NCI-H2196 treated with DMSO at 0.1 percent for 48 hours (cell line): ENCODE data around the gene RMI1.
A peak's percentile ranks its signal among the peaks of the same experiment; 100 is the strongest.

ENCODE experiments used
- DNase-seq: peaks from one replicate; lab custom pipeline; 2025; ENCODE audit not compliant: unreplicated experiment; lab: John Stamatoyannopoulos, UW

RMI1 gene

DNA sequence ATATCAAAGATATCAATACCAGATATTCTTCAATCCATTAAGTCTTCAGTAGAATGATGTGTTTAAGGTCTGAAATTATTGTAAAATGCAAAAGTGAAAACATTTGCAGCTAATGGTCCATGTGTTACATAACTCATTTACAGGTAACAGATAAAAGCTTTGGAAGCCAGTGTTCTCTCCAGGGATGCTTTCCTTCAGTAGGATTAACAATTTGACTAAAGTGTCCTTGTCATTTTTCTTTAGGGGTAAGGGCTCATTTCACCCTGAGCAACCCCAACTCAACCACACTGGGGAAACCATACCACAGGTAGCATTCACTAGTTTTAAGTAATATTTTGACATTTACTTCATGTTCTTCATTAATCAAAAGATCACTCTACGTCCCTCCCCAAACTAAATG is 13.5 kb upstream of the RMI1 start:
- no peak for DNase-seq

DNA sequence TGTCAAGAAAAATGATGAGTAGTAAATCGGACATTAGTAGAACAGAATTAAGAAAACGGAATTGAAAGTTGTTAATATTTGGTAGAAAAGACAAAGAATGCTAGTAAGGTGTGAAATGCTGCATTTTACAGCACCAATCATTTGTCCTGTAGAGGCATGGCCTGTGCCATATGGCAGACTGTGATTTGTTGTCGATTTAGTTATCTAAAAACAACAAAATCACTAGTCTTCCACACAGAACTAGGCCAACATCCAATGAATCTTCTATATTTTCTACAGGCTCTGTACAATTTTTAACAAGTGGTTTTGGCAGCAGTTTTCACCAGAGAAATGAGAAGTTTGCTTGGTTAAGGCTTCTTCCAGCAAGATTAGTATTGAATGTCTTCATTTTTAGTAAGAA is 11.0 kb upstream of the RMI1 start:
- DNase-seq = no peak

GRCh38 chr9:83971485-83971884 is 9.1 kb upstream of the RMI1 start:
- no peak for DNase-seq

DNA sequence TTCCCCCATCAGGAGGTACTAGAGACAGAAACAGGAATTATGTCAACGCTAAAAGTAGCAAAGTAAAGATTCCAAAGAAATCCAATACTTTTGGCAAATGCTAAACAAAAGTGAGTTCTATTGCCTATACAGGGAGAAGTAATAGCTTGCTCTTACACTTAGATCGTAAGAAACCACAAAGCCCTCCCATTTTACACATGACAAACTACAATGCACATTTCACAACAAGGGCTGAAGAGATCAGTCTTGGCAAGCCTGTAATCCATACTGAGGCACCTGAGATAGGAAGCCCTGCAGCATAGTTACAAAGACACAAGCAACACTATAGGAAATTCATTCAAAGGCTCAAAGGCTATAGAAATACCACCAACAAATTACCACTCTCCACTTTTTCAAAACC is 8.3 kb upstream of the RMI1 start:
- no peak for DNase-seq

GRCh38 chr9:83975300-83975699 is 5.3 kb upstream of the RMI1 start:
- DNase-seq = no peak

DNA sequence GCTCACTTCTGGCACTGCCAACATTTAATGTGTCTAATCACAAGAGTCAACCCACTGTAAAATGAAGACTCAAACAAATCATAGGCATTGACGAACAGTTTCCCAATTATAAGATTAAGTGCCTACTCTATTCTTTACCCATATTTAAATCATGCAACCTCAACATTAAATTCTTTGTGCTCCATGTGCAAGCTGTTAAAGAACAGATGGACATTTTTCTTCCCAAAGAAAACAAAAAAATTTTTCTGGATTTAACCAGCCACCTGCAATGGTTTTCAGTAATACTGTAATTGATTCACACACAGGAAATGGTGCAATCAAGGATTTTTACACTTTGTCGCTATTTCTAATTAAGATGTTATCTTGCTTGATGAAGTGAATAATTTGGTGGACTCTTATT is 4.2 kb upstream of the RMI1 start:
- DNase-seq = no peak

DNA sequence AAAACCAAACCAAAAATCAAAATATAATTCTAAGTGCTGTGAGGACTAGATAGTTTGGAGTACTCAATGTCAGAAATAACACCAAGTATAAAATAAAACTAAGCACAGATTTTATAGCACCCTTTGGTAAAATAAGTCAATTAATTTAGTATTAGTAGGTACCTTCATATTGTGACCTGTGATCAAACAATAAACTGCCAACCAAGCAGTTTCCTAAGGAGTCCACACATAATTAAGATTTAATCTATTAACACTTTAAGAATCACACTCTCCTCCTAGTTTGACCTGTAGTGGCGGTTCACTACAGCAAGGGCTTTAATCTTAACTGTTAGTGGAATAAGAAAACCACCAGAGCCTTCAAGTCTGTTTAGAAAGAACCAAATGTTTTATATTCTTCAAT is 3.4 kb upstream of the RMI1 start:
- DNase-seq = no peak

- peak; percentile 43 for DNase-seq
Measured at GRCh38 chr9:83978992-83979811, 1.4 kb upstream of the RMI1 start.

GRCh38 chr9:83979812-83980394 is 702 bp upstream of the RMI1 start, which contains the start of gene HNRNPK:
Gene HNRNPK, minus strand, starts transcription at chr9:83980215. Its CDS starts 1,963 bp downstream, at chr9:83978252.
- peak; percentile 87 for DNase-seq

GRCh38 chr9:83981126-83981871 is 694 bp downstream of the RMI1 start:
- no peak for DNase-seq

- no peak for DNase-seq
Measured at GRCh38 chr9:83986195-83986594, 5.6 kb downstream of the RMI1 start.

DNA sequence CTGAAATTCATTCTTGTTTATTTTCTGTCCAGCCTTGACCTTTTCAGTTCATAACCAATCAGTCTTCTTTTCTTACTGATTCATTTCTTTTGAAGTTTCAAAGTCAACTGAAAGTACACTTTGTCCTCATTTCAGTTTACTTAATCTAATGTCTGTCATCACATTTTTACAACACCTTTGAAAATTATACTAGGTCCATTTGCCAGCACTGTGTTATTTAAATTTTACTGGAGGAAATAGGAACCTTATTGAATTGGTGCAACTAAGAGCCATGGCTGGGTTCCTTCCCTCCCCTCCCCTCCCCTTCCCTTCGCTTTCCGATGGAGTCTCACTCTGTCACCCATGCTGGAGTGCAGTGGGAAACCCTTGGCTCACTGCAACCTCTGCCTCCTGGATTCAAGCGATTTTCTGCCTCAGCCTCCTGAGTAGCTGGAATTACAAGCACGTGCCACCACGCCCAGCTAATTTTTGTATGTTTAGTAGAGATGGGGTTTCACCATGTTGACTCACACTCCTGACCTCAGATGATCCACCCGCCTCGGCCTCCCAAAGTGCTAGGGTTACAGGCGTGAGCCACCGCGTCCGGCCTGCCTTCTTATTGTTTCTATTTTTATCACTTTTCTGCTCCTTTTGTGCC is 6.3 kb downstream of the RMI1 start:
- DNase-seq = peak; percentile 15

DNA sequence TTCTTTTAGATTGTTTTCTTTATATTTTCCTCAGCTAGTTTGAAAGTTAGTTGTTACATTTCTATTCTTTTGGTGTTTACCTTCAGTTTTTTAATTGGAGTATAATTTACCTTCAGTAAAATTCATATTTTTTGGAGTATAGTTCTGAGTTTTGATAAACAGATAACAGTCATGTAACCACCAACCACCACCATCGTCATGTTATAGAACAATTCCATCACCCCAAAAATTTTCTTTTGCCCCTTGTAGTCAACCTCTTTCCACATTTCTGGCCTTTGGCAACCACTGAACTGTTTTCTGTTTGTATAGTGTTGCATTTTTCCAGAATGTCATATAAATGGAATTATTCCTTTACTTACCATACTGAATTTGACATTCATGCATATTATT is 6.8 kb downstream of the RMI1 start:
- DNase-seq = no peak

- no peak for DNase-seq
Measured at GRCh38 chr9:83988411-83988810, 7.8 kb downstream of the RMI1 start.

GRCh38 chr9:83991355-83991754 is 10.8 kb downstream of the RMI1 start:
- DNase-seq = no peak

DNA sequence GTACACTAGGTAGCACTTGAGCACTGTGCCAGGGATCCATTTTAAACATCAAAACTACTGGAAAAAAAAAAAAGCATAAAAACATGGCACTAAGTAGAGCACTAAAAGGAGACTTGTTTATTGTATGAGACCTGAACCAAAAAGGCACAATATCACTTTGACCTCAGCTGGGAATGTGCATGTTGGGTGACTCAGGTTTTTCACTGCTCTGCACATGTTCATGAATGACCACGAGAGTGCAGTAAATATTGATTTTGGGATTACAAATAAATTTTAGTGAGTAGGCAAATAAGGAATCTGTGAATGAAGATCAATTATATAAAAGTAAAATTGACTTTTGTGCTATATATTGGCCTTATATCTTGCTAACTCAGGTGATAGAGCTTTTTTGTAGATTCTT is 11.8 kb downstream of the RMI1 start:
- no peak for DNase-seq

DNA sequence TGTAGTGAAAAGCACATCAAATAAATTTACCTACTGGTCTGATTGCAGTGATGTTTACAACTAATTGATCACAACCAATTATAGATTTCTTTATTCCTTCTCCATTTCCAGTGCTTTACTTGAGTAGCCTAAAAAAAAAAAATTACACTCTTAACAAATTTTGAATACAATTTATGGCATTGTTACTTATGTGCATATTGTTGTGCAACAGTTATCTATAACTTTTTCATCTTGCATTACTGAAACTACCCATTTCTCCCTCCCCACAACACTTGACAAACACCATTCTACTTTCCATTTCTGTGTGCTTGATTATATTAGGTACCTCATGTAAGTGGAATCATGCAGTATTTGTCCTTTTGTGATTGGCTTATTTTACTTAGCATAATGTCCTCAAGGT is 12.3 kb downstream of the RMI1 start:
- no peak for DNase-seq

- DNase-seq = no peak
Measured at GRCh38 chr9:83996126-83996525, 15.5 kb downstream of the RMI1 start.

DNA sequence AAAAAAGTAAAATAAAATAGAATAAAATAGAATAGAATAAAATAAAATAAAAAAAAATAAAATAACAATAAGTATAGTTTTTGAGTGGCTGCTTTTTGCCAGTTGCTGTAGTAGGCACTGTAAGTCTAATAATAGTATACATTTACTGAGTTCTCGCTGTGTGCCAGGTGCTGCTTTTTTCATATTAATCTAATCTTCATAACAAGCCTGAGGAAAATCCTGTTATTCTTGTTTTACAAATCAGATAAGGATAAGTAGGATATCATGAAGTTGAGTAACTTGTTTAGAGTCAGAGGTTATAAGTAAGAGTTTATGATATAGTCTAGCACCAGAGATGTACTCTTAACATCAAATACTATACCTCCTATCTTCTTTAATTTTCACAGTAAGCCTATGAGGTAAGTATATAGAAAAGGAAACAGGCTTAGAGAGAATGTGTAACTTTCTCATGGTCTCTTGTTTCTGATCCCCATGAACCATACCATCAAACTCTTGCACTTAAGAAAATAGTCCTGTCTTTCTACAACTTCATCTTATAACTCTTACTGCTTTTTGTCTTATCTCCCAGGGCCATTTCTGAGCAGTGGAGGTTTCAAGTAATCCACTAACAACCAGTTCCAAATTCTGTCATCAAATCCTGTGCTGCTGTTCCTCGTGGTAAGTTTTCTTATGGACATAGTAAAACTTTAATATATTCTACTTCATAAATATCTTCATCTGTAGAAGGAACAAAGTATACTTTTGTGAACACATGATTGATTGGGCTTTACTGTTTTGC is 18.7 kb downstream of the RMI1 start:
- DNase-seq = no peak

GRCh38 chr9:84000186-84000585 is 19.6 kb downstream of the RMI1 start:
- DNase-seq = no peak

DNA sequence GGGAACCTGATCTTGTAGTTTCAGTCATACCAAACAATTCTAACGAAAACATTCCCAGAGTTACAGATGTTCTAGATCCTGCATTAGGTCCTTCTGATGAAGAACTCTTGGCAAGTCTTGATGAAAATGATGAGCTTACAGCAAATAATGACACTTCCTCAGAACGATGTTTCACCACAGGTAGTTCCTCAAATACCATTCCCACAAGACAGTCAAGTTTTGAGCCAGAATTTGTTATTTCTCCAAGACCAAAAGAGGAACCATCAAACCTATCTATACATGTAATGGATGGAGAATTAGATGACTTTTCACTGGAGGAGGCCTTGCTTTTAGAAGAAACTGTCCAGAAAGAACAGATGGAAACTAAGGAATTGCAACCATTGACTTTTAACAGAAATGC is 21.0 kb downstream of the RMI1 start:
- no peak for DNase-seq
